ENCODE data around the gene XK. TPM values are rescaled to one million over a fixed set of nuclear protein-coding genes. Genes with fewer than 3 reads are reported as not detected.

XK gene
- total and polyA plus RNA-seq, 10 of the 15 experiments (the other 5 are each of a cell fraction or from before 2014, with no cell fraction given) = not detected

- Histone ChIP-seq H3K36me3 (ENCODE audit: control insufficient read depth in 2 of 2, insufficient read depth in 2 of 2, low read length in 1 of 2) (no peaks in the 10 kb centered on the region), H4K20me1 (ENCODE audit: control insufficient read depth, insufficient read depth) (no peaks in the 10 kb centered on the region), H3K27me3 (replicated peaks in 1 of 2; ENCODE audit: control insufficient read depth in 2 of 2, insufficient read depth in 2 of 2, low read length in 1 of 2) (no peaks in the 10 kb centered on the region), H3K4me3 (no peak overlapping the region), H3K4me2 (ENCODE audit: control insufficient read depth, insufficient read depth) (no peak overlapping the region), H3K9ac (ENCODE audit: control insufficient read depth, insufficient read depth, low read length) (no peak overlapping the region), H3K9me3 (replicated peaks; ENCODE audit: control insufficient read depth, insufficient read depth, low read length) (no peaks in the 10 kb centered on the region), H2AFZ (ENCODE audit: control insufficient read depth, low read depth, low read length) (no peak overlapping the region), H3K79me2 (ENCODE audit: control insufficient read depth, insufficient read depth, low read length) (no peaks in the 10 kb centered on the region), H3K27ac (ENCODE audit: control insufficient read depth, insufficient read depth) (no peak overlapping the region), H3K4me1 (ENCODE audit: control insufficient read depth, insufficient read depth, low read length) (no peaks in the 10 kb centered on the region)
- POLR2A ChIA-PET = no interaction called here
- CTCF ChIA-PET = no interaction called here
- BruUV-seq (replicated peaks) = no TSS peak
- DNase-seq (ENCODE audit: low read depth, low spot score) = no peak
- in situ Hi-C loops (cut with MboI) (no loop called here), intact Hi-C loops (cut with micrococcal nuclease; ENCODE audit: unreplicated experiment) (no loop called here)
- FAIRE-seq = no peak
- 13% methylated on average over 4 of the region's 4 CpGs for WGBS (ENCODE audit: insufficient coverage, insufficient replicate concordance, low lambda C conversion rate, missing lambda C conversion rate)
- RAD21 ChIA-PET (ENCODE audit: unreplicated experiment) = no interaction called here
- SMC1A ChIA-PET (ENCODE audit: uncharacterized antibody, unreplicated experiment) = no interaction called here
- TF ChIP-seq RAD51 (IDR thresholded peaks at IDR 0.05) = no peak
- TF ChIP-seq CUX1 (IDR thresholded peaks at IDR 0.05; ENCODE audit: insufficient replicate concordance, low read depth, low read length) = no peak
- no peak for TF ChIP-seq SUPT20H (IDR thresholded peaks at IDR 0.05; ENCODE audit: borderline replicate concordance, control insufficient read depth, low read depth, low read length)
- TF ChIP-seq MTA3 (IDR thresholded peaks at IDR 0.05; ENCODE audit: borderline replicate concordance, low read length) = no peak
- no peak for TF ChIP-seq MEF2A (IDR thresholded peaks at IDR 0.05; ENCODE audit: insufficient read depth, low read depth, low read length)
- no peak for TF ChIP-seq SREBF1 (IDR thresholded peaks at IDR 0.05; ENCODE audit: low read length)
- TF ChIP-seq IKZF1 (conservative IDR thresholded peaks at IDR 0.05) = no peak
- TF ChIP-seq SIX5 (IDR thresholded peaks at IDR 0.05; ENCODE audit: low read depth, low read length, severe bottlenecking) = no peak
- no peak for TF ChIP-seq MYB (IDR thresholded peaks at IDR 0.05; ENCODE audit: borderline replicate concordance, low read depth, low read length)
- no peak for TF ChIP-seq BMI1 (IDR thresholded peaks at IDR 0.05; ENCODE audit: borderline replicate concordance)
- no peak for TF ChIP-seq POLR2AphosphoS5 (IDR thresholded peaks at IDR 0.05; ENCODE audit: low read length)
- no peak for TF ChIP-seq SPI1 (IDR thresholded peaks at IDR 0.05; ENCODE audit: borderline replicate concordance, insufficient read depth, low read depth, low read length)
- no peak for ATAC-seq
These were observed 16.0 kb downstream of the XK start for GRCh38 chrX:37701588-37701987.
